ENCODE results near the gene PPP1R3F.

GRCh38 chrX:49233887-49234555 is 35.6 kb upstream of the PPP1R3F start:
- TF ChIP-seq, protein P1, sequence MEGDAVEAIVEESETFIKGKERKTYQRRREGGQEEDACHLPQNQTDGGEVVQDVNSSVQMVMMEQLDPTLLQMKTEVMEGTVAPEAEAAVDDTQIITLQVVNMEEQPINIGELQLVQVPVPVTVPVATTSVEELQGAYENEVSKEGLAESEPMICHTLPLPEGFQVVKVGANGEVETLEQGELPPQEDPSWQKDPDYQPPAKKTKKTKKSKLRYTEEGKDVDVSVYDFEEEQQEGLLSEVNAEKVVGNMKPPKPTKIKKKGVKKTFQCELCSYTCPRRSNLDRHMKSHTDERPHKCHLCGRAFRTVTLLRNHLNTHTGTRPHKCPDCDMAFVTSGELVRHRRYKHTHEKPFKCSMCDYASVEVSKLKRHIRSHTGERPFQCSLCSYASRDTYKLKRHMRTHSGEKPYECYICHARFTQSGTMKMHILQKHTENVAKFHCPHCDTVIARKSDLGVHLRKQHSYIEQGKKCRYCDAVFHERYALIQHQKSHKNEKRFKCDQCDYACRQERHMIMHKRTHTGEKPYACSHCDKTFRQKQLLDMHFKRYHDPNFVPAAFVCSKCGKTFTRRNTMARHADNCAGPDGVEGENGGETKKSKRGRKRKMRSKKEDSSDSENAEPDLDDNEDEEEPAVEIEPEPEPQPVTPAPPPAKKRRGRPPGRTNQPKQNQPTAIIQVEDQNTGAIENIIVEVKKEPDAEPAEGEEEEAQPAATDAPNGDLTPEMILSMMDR (IDR thresholded peaks at IDR 0.05), result no peak
- TF ChIP-seq POLR2A (IDR thresholded peaks at IDR 0.05), result no peak

All from body of pancreas (tissue), 4 donors.